Left lung (tissue), 10 donors: ENCODE measurements around the gene SYNE2. TPM values are rescaled to one million over a fixed set of nuclear protein-coding genes. Genes with fewer than 3 reads are reported as not detected.

Experiments used
- ATAC-seq: fragments of 200-7000 bp; cut with Tn5 transposase; one replicate; pipeline ENCODE4 v1.9.1; 2020; ENCODE audit warnings: moderate library complexity
- DNase-seq, 4 donors: peaks; one replicate each; pipeline ENCODE4 v3.0.0-alpha.2; 2013 to 2020
- H3K27ac ChIP-seq, 2 donors: fragments of 200-600 bp; sonication (generic) in 1 of 2; one replicate each; pipeline versions ENCODE4 v1.5.0 to v1.8.0; 2020 to 2021
- H3K27me3 ChIP-seq, 2 donors: fragments of 200-600 bp; sonication (generic) in 1 of 2; one replicate each; pipeline versions ENCODE4 v1.5.0 to v1.8.0; 2020 to 2021
- H3K36me3 ChIP-seq, 2 donors: fragments of 200-600 bp; sonication (generic) in 1 of 2; one replicate each; pipeline versions ENCODE4 v1.5.0 to v1.8.0; 2020 to 2021
- H3K4me1 ChIP-seq, 2 donors: fragments of 200-600 bp; one replicate each; pipeline ENCODE4 v1.8.0; 2021
- H3K4me3 ChIP-seq, 2 donors: fragments of 200-600 bp; sonication (generic) in 1 of 2; one replicate each; pipeline versions ENCODE4 v1.5.0 to v1.8.0; 2020 to 2021; ENCODE audit warnings: mild to moderate bottlenecking in 1 of 2
- H3K9me3 ChIP-seq, 2 donors: fragments of 200-600 bp; sonication (generic) in 1 of 2; one replicate each; pipeline versions ENCODE4 v1.5.0 to v1.8.0; 2020 to 2021
- intact Hi-C, 2 donors: fragments of 100-400 bp; cut with DNase I; formaldehyde crosslinking; loops; one replicate each; pipeline versions ENCODE4 v1.11.2 to v1.14.2; 2022
- polyA plus RNA-seq, 6 donors: library from polyadenylated mRNA; unstranded; fragments of 120-200 nt; gene quantifications; one replicate each; pipeline ENCODE4 v1.2.1, GENCODE V29; 2013; ENCODE audit not compliant: insufficient read length in 6 of 6
- total RNA-seq, 2 donors: library from RNA; stranded (reverse); fragmentation: NEBNext Ultra II Directional; extraction: Animal tissue kit (Norgen Biotek cat#: 25700); gene quantifications; one replicate each; pipeline ENCODE4 v1.2.1, GENCODE V29; 2021
- TF ChIP-seq, protein P1 (sequence below), 2 donors: fragments of 200-600 bp; sonication (generic) in 1 of 2; IDR thresholded peaks; one replicate each; pipeline versions ENCODE4 v1.5.0 to v1.8.0; 2021; ENCODE audit warnings: antibody characterized with exemption in 2 of 2
- donor health status: DM: no; HTN: yes; CAD: no.
- donor health status: DM: no; HTN: no; CAD: no.

Gene SYNE2
- total and polyA plus RNA-seq, 8 donors = 59.6 to 109 (median 88.5) TPM

GRCh38 chr14:63854330-63854729, 1.5 kb downstream of the SYNE2 start:
- peak; percentile 14 for ATAC-seq
- peak overlapping the region; percentile 83 to 91 for H3K27ac ChIP-seq
- intact Hi-C loops = no loop called here

DNA sequence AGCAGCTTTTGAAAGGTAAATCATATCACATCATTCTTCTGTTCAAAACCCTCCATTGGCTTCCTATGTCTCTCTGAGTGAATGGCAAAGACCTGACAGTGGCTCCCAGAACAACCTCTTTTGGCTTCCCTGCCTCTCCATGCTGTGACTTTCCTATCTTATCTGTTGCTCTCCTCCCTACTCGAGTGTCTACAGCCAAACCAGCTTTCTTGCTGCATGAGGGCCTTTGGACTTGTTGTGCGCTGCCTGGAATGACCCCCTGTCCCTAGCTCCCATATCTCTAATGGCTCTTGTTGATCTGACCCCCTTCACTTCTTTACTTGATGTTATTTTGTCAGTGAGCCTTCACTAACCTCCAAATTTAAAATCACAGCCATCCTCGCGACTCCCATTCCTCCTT, 2.5 kb downstream of the SYNE2 start:
- DNase-seq (no peak), ATAC-seq (no peak)
- Histone ChIP-seq H3K36me3 (no peaks in the 10 kb centered on the region), H3K9me3 (no peaks in the 10 kb centered on the region), H3K4me3 (no peak overlapping the region), H3K27ac (no peak overlapping the region), H3K4me1 (peaks cover 0 to 13% of the 10 kb centered on the region in 2 donors), H3K27me3 (peaks cover 2 to 56% of the 10 kb centered on the region in 2 donors)
- TF ChIP-seq, protein P1, sequence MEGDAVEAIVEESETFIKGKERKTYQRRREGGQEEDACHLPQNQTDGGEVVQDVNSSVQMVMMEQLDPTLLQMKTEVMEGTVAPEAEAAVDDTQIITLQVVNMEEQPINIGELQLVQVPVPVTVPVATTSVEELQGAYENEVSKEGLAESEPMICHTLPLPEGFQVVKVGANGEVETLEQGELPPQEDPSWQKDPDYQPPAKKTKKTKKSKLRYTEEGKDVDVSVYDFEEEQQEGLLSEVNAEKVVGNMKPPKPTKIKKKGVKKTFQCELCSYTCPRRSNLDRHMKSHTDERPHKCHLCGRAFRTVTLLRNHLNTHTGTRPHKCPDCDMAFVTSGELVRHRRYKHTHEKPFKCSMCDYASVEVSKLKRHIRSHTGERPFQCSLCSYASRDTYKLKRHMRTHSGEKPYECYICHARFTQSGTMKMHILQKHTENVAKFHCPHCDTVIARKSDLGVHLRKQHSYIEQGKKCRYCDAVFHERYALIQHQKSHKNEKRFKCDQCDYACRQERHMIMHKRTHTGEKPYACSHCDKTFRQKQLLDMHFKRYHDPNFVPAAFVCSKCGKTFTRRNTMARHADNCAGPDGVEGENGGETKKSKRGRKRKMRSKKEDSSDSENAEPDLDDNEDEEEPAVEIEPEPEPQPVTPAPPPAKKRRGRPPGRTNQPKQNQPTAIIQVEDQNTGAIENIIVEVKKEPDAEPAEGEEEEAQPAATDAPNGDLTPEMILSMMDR (IDR thresholded peaks at IDR 0.05) = no peak
- intact Hi-C loops = no loop called here

More at GRCh38 chr14:63854330-63854729, 1.5 kb downstream of the SYNE2 start:
- Histone ChIP-seq H3K4me3 (peak overlapping the region; percentile 54 to 63), H3K36me3 (no peaks in the 10 kb centered on the region), H3K27me3 (peaks cover 2 to 56% of the 10 kb centered on the region in 2 donors), H3K4me1 (peaks cover 0 to 13% of the 10 kb centered on the region in 2 donors), H3K9me3 (no peaks in the 10 kb centered on the region)
- DNase-seq = no peak
- TF ChIP-seq, protein P1 (IDR thresholded peaks at IDR 0.05) = no peak

- TF ChIP-seq, protein P1 (IDR thresholded peaks at IDR 0.05) = no peak
- Histone ChIP-seq H3K27ac (no peak overlapping the region), H3K36me3 (no peaks in the 10 kb centered on the region), H3K4me3 (no peak overlapping the region), H3K27me3 (peaks cover 2 to 39% of the 10 kb centered on the region in 2 donors), H3K9me3 (no peaks in the 10 kb centered on the region), H3K4me1 (peaks cover 0 to 13% of the 10 kb centered on the region in 2 donors)
- no peak for ATAC-seq
- intact Hi-C loops = no loop called here
- DNase-seq = no peak
Measured at GRCh38 chr14:63857466-63858030, 4.7 kb downstream of the SYNE2 start.

DNA sequence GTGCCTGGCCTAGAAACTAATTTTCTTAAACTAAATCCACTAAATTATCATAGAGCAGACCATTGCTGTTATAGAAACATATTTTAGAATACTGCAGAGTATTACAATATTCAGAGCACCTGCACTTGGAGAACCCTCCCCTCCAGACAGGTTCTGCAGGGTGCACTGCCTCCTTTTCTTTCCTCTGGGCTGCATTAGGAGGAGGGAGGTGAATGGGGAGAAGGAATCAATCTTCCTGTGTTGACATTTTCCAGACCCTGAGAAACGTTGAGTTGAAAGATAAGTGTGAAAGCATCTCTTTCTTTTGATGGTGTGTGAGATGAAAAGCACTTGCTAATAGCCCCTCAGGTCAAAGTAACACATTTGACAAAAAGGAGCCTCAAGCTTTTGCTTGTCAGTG, 7.3 kb downstream of the SYNE2 start:
- Histone ChIP-seq H3K36me3 (no peaks in the 10 kb centered on the region), H3K27ac (no peak overlapping the region), H3K4me1 (peaks cover 0 to 11% of the 10 kb centered on the region in 2 donors), H3K4me3 (no peak overlapping the region), H3K27me3 (peaks cover 0 to 13% of the 10 kb centered on the region in 2 donors), H3K9me3 (no peaks in the 10 kb centered on the region)
- TF ChIP-seq, protein P1 (IDR thresholded peaks at IDR 0.05) = no peak
- ATAC-seq (no peak), DNase-seq (no peak)
- intact Hi-C loops = no loop called here

DNA sequence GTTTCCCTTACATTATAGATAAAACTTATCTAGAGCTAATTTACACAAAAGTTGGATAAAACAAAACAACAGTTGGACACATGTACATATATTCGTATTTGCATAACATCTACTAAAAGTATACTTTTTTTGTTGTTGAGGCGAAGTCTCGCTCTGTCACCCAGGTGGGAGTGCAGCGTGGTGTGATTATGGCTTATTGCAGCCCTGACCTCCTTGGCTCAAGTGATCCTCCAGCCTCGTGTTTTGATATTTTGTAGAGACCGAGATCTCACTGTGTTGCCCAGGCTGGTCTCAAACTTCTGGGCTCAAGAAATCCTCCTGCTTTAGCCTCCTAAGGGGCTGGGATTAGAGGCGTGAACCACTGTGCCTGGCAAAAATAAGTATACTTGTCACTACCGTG, 9.4 kb downstream of the SYNE2 start:
- no peak for DNase-seq
- TF ChIP-seq, protein P1 (IDR thresholded peaks at IDR 0.05) = no peak
- no peaks in the 10 kb centered on the region for H3K27me3 ChIP-seq
- H3K4me1 ChIP-seq = peaks cover 6 to 7% of the 10 kb centered on the region in 2 donors
- H3K4me3 ChIP-seq = no peak overlapping the region
- ATAC-seq = no peak
- no peak overlapping the region for H3K27ac ChIP-seq
- intact Hi-C loops = no loop called here
- H3K36me3 ChIP-seq = no peaks in the 10 kb centered on the region
- no peaks in the 10 kb centered on the region for H3K9me3 ChIP-seq
